GM20431 (cell line): ENCODE results near the gene ADSS1.

ENCODE experiments used
- in situ Hi-C: fragments of 300-500 bp; cut with MseI, MboI; formaldehyde crosslinking; loops from one replicate; pipeline ENCODE4 v1.15.0; 2020; ENCODE audit warnings: low sequenced_read_pairs; ENCODE audit not compliant: unreplicated experiment

ADSS1 gene

DNA sequence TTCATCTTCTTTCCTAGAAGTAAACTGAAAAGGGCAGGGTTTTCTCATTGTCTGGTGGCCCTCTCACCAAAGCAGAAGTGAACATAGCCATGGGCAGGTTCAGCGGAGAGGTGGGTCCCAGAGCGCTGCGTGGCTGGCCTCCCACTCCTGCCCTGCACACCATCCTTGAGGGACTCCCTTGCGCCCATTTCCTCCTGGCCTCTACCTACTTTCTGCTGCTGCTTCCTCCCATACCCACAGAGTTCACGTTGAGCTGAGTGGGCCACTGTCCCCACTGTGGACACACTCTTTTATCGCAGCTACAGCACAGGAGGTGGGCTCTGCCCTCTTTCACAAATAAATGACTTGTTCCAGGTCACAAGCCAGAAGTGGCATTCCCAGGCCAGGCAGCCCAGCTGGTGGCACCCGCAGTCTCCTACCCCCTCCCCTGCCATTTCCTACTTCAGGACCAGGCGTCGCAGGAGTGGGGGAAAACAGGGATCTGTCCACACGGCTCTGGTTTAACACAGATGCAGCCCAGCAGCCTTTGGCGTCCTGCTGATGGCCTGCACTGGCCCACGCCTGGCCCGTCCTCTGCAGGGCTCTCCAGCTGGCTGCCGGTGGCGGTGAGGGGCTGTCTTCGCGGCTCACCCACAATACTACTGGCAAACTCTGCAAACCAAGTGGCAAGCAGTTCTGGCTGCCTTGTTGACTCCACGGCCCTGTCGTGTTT is 33.8 kb downstream of the ADSS1 start:
- in situ Hi-C loops = no loop called here

DNA sequence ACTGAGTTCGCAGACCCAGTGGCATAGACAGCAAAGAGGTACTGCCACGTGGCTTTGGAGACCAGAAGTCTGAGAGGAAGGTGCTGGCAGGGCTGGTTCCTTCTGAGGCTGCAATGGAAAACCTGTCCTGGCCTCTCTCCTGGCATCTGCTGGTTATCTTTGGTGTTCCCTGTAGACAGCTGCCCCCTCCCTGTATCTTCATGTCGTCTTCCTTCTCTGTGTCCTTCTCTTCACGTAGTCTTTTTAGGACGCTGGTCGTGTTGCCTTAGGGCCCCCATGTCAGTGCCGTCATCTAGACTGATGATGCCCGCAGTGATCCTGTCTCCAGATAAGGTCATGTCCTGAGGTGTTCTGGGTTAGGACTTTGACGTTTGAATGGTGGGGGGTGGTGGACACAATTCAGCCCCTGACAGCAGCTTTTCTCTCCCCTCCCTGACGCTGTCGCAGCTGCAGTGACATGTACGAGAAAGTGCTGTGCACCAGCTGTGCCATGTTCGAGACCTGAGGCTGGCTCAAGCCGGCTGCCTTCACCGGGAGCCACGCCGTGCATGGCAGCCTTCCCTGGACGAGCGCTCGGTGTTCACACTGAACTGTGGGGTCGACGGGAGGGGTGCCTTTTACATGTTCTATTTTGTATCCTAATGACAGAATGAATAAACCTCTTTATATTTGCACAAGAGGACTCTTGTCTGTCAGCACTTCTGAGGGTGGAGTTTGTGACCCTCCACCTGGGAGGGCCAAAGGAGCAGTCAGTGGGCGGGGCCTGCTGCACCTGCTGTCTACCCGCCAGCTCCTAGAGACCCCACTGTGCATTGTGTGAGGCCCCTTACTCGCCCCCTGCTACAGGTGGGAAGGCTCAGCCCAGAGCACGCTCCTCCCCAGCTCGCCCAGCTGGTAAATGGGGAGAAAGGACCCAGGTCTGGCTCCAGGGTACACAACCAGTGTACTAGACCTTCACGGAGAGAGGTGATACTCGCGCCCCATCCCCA is 35.2 kb downstream of the ADSS1 start:
- in situ Hi-C loops = no loop called here

DNA sequence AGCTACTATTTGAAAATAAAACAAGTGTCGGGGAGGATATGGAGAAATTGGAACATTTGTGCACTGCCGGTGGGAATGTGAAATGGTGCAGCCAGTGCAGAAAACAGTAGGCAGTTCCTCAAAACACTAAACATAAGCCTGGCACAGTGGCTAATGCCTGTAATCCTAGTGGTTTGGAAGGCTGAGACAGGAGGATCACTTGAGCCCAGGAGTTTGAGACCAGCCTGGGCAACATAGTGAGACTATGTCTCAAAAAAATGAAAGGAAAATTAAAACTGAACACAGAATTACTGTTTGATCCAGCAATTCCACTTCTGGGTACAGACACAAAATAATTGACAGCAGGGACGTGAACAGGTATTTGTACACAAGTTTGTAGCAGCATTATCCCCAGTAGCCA is 41.5 kb downstream of the ADSS1 start:
- in situ Hi-C loops = no loop called here

DNA sequence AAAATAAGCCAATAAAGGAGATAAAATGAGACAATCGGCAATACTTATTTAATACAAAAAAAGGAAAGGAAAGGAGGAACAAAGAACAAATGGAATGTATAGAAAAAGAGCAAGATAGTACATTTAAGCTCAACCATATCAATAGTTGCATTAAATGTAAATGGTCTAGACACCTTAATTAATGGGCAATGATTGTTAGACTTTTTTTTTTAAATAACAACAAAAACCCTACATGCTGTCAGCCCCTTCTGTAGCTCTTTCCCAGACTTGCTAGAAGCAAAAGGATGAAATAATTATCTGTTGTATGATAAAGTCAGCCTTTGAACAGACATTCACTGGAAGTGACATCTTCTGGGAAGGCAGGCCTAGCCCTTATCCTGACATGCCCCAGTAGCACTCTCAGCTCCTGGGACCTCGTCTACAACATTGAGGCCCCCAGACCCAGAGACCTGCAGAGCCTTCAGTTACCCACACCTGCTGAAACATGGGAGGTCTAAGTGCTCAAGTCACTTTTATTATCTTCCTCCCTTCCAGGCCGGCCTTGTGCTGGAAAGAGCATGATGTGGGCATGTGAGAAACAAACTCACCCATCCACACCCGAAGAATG is 42.3 kb downstream of the ADSS1 start:
- in situ Hi-C loops = no loop called here

DNA sequence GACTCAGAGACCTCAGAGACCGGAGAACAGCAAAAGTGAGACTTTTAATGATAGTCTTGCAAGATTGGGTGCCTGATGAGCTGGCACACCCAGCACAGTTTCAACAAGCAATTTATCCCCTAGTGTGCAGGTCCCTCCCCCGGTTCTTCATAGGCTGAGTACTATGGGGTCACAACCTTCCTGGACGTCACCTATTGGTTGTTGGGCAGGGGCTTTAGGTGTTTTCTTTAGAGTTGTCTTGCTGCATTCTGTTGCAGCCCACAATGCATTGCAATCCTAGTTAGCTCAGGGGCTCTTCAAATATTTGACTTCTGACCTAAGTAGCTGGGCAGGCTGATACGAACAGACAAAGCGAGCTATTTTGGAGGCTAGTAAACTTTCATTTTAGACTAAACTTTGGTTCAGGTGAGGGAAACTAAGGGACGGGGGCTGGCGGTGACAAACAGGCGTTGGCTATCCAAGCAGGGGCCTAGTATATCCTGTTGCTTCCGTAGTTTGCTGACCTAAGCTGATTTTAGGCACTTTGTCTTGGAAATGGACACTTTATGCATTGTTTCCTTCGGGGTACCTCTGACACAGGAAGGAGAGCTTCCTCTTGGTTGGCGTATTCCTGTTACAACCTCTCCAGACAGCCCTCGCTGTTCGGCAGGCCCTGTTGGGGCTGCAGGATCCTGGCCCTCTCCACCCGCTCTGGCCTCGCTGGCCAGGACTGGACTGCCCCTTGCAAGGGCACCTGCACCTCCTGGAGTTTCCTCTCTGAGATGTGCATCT is 43.0 kb downstream of the ADSS1 start:
- in situ Hi-C loops = no loop called here

DNA sequence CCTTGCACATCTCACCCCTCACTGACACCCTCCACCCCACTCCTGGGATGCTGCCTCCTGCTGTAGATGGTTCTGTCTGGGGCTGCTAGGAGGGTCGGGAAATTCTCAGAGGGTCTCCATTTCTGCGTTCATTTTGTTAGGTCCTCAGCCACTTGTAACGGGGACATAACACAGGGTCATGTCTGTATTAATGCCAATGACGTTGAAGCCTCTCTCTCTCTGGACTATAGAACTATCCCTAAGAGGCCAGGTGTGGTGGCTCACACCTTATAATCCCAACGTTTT is 43.5 kb downstream of the ADSS1 start:
- in situ Hi-C loops = no loop called here

DNA sequence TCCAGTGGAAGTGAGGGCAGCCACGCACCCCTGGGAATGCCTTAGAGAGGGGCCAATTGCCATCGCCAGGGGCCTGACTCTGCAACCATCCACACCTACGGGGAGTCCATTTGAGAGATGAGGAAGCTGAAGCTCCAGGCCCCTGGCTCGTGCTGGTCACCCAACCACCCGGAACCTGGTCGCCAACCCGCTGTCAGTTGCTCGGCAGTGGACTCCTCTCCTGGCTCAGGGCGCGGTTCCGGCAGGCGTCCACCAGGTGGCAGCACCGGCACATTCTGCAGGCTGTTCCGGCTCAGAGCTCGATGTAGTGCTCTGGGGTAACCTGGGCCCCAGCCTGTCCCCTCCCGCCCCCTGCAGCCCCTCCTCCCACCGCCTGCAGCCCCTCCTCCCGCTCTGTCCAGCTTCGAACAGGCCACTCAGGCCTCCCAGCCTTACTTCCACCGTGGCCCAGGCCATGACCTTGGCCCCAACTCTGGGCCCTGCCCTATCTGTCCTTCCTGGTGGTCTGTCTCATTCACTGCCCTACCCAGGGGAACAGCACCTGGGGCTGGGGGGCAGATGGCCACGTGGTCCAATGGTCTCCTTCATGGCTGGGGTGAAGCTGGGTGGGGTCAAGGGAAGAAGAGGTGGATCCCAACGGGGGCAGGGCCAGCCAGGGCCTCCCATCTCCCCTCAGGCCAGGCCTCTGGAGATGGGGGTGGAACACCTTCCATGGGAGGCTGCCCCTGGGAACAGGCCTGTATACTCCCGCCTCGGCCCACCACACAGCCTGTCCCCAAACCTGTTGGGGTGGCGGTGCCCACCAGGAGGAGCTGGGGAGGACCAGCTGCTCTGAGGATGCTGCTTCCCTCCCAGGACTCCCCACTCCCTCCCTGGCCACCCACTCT is 44.7 kb downstream of the ADSS1 start:
- in situ Hi-C loops = no loop called here

DNA sequence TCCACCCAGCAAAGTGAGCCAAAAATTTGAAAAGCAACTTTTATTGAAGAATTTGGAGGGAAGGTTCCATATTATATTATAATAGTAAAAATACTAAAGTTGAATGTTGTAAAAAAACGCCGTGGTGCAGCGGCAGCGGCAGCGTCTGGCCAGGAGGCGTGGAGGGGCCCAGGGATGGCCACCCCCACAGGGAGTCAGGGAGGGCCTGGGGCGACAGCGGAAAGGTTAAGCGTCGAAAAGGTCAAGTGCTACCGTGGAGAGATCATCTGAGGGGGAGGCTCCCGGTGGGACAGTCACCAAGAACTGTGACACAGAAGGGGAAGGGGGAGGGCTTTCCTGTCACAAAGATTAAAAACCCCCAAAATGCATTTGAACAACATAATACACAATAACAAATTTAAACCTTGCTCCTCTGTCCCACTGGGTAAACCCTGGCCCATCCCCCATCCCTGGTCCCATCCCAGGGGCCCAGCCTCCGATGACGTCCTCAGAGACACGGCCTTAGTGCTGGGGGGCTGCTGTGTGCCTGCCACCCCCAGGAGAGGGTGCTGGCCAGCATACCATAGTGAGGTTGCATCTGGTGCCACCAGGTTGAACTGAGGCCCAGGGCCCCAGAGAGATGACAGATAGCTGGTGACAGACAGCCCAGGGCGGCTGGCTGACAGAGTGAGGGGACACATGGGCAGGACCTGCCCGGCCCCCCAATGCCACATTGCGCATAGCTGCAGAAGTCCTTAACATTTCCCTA is 45.5 kb downstream of the ADSS1 start:
- in situ Hi-C loops = loop anchor here (10.0 kb wide), 1 partner anchor 55 kb away; no protein-coding TSS in a partner anchor

DNA sequence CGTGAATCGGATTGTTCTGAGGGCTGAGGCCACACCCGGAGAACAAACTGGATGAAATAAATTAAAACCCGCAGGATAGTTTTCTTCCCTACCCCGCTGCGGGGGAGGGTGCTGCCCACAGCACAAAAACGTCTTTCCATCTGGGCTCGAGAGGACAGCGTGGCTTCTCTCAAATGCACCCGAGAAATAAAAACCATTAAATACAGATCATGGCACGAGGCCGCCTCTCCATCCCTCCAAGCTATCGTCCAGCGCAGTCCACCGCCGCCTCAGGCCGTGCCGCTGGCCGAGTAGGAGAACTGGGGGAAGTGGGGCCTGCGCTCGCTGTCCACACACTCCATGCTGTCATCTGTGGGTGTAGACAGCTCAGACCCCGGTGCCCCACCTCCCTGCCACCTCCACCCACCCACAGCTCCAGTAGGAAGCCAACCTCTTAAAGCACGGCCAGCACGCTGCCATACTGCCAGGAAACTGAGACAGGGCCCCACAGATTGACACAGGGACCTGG is 46.1 kb downstream of the ADSS1 start:
- in situ Hi-C loops = loop anchor here (10.0 kb wide), 1 partner anchor 55 kb away; no protein-coding TSS in a partner anchor

DNA sequence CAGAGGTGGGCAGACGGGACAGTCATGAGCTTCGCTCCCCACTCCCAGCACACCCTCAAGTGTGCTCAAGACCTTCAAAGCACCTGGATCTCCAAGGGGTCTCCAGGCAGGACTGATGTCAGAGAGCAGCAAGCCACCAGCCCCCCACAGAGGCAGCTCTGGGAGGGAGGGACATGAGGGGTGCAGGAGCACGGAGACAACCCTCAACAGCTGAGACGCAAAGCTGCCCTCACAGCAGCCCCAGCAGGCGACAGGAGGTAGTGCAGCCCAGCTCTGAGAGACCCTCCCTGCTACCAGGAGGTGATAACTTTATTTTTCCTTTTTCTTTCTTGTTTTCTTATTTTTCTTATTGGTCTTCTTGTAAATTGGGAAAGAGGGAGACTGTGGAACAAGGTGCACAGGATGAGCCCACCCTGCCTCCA is 46.8 kb downstream of the ADSS1 start:
- in situ Hi-C loops = loop anchor here (10.0 kb wide), 1 partner anchor 54 kb away; no protein-coding TSS in a partner anchor

DNA sequence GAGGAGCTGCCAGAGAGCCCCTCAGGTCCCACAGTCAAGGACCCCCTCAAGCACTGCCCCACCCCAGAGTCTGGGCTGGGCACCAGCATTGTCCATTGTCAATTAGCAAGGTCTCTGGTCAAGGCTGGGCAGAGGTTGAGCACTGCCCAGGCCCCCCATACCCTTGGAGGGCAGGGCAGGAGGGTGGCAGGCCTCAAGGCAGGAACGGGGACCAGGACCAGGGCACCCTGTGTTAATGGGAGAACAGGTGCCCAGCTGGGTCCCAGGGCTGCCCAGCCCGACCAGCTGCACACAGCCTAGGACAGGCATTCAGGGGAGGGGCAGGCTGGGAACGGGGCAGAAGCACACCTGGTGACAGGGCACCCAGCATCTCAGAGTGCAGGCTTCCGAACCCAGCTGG is 47.3 kb downstream of the ADSS1 start:
- in situ Hi-C loops = loop anchor here (10.0 kb wide), 1 partner anchor 53 kb away; no protein-coding TSS in a partner anchor

DNA sequence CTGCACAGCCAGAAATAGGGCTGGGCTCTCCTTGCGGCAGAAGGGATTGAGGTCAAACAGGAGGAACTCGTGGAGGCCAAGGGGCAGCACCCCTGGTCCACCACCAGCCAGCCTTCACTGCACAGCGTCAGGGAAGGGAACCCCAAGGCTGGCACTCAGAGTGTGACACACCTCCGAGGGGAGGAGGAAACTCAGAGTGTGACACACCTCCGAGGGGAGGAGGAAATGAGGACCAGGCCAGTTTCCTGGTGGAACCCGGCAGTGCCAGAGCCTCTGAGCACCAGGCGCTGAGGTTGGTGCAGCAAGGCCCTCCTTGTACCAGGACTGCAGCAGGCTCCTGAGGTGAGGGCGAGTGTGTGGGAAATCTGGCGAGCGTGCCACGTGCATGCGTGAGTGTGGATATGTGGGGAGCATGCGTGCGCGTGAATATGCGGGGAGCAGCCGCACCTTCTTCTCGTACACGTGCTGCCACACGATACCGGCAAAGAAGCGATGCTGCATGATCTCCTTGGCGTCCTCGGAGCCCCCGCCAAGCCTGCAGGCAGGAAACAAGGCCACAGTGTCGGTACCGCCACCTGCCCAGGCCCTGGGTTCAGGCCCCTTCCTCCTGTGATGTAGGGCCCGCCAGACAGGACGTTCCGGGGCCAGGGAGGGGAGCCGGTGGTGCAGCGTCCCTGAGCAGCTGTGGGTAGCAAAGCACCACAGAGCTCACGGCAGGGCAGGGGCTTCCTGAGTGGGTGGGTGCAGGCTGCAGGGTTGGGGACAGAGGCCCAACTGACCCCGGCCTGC is 48.1 kb downstream of the ADSS1 start:
- in situ Hi-C loops = loop anchor here (10.0 kb wide), 1 partner anchor 53 kb away; no protein-coding TSS in a partner anchor

DNA sequence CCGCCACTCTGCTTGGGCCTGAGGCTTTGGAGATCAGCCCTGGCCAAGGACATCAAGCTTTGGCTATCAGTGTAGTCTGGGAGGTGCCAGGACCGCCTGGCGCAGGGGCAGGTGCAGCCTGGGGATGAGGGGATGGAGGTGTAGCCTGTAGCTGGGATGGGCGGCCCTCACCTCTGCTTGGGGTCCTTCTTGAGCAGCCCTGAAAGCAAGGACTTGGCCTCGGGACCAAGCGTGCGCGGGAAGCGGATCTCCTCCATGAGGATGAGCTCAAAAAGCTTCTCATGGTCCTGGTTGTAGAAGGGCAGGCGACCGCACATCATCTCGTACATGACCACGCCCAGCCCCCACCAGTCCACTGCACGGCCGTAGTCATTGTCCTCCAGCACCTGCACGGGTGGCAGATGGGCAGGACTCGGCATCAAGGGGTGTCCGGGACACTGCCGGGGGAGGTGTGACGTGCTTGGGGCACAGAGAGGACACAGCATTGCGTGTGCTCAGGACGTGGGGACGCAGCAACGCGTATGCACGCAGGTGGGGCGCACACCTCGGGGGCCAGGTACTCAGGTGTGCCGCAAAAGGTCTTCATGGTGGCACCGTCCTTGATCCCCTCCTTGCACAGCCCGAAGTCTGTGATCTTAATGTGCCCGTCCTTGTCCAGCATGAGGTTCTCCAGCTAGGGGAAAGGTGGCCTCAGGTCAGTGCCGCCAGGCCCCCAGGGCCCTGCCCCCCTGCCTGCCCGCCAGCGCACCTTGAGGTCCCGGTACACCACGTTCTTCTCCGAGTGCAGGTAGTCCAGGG is 48.9 kb downstream of the ADSS1 start:
- in situ Hi-C loops = loop anchor here (10.0 kb wide), 1 partner anchor 52 kb away; no protein-coding TSS in a partner anchor

DNA sequence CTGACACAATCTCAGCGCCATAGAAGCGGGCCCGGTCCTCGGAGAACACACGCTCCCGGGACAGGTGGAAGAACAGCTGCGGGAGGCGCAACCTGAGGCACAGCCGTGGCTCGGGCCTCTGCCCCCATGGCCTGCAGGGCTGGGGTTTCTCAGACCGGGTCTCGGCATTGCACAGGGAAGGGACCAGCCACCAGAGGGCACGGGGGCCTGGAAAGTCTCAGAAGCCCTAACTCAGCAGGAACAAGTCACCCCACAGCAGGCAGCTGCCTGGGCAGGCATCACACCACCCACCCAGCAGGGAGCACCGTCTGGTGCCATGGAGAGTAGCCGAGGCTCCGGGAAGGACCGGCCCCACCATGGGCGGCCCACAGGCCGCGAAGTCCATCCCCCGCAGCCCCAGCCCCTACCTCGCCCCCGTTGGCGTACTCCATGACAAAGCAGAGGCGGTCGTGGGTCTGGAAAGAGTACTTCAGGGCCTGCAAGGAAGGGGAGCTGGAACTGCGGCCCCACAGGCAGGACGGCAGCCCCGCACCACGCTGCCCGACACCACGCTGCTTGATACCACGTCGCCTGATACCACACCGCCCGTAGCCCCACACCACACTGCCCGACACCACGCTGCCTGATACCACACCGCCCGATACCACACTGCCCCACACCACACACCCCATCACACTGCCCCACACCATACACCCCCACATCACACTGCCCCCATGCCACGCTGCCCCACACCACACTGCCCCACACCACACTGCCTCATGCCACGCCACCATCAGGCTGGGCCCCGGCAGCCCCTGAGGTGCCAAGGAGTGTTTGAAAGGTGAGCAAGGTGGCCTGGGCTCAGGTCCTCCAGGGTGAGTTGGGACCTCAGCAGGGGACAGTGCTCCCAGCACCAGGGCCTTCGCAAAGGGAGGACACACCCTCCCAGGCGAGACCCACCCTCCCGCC is 49.8 kb downstream of the ADSS1 start:
- in situ Hi-C loops = loop anchor here (10.0 kb wide), 1 partner anchor 51 kb away; no protein-coding TSS in a partner anchor

DNA sequence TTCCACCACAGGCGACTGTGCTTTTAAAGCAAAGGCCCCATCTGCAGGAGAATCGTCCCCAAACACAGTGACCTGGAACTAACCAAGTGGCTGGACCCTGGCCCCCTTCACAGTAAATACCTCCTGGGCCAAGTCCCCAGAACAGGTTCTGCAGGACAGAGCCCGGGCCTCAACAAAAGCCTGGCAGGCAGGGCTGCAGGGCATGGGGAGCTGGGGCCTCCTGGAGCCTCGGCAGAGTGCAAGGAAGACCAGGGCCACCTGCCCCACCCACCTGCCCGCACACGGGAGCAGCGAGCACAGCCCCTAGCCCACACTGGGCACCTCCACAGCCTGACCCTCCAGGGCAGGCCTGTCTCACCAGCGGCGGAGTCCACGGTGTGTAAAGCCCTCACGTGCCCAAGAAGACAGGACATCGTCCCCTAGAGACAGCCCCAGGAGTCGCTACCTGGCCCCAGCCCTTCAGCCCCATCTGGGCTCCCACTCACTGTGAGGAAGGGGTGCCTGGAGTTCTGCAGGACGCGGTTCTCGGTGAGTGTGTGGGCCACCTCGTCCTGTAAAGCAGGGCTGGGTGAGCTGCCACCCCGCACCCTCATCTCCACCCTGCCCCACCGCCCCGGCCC is 50.5 kb downstream of the ADSS1 start:
- in situ Hi-C loops = loop anchor here (10.0 kb wide), 1 partner anchor 50 kb away; no protein-coding TSS in a partner anchor
